Transverse colon (tissue), 3 donors: Measurements from ENCODE around the gene TTC28.
"Not testable (repeated sequence)": the region's sequence is repeated elsewhere in the genome, so short reads cannot be mapped to it uniquely, and the experiment has no call there.

Experiments
- CTCF ChIP-seq, 5 experiments: fragments of 200-600 bp in 3 of 5; fragments of 450-650 bp in 2 of 5; sonication (generic) in 3 of 5; IDR thresholded peaks; 1 replicate in 2 of 5; 2 replicates in 3 of 5; pipeline ENCODE4 v1.5.1; 2016 to 2017; ENCODE audit warnings: antibody characterized with exemption in 5 of 5, inconsistent platforms in 3 of 5, mild to moderate bottlenecking in 2 of 5, moderate library complexity in 1 of 5
- EP300 ChIP-seq: sonication (generic); formaldehyde crosslinking; IDR thresholded peaks from one replicate; pipeline ENCODE4 v1.6.1; 2017; ENCODE audit warnings: antibody characterized with exemption, low read depth

GRCh38 chr22:28678170-28678569, 1.5 kb downstream of the TTC28 start:
- not testable (repeated sequence) for TF ChIP-seq CTCF (IDR thresholded peaks at IDR 0.05); EP300
